ENCODE data around the gene MED12L.

Gene MED12L

GRCh38 chr3:151224268-151224866 lies 138.9 kb downstream of the MED12L start:
- Histone ChIP-seq H3K27ac (no peak overlapping the region), H4K20me1 (ENCODE audit: insufficient read depth) (no peaks in the 10 kb centered on the region), H3K4me2 (no peak overlapping the region), H3K4me3 (IDR thresholded peaks at IDR 0.05; ENCODE audit: insufficient read depth, low read depth, low read length) (no peak overlapping the region), H3K9ac (no peak overlapping the region), H3K27me3 (ENCODE audit: insufficient read depth, low read depth) (no peaks in the 10 kb centered on the region), H3K4me1 (ENCODE audit: low read depth, poor library complexity, severe bottlenecking) (peaks cover 15% of the 10 kb centered on the region), H2AFZ (ENCODE audit: low read depth) (no peak overlapping the region), H3K36me3 (ENCODE audit: insufficient read depth) (no peaks in the 10 kb centered on the region), H3K79me2 (ENCODE audit: insufficient read depth, low read depth) (no peaks in the 10 kb centered on the region)
- no peak for TF ChIP-seq CTCF (conservative IDR thresholded peaks at IDR 0.05; ENCODE audit: low read depth, low read length)

- no peak overlapping the region for H3K9ac ChIP-seq
- H3K79me2 ChIP-seq (ENCODE audit: insufficient read depth, low read depth), result no peaks in the 10 kb centered on the region
- TF ChIP-seq CTCF (conservative IDR thresholded peaks at IDR 0.05; ENCODE audit: low read depth, low read length), result no peak
- no peak overlapping the region for H3K4me2 ChIP-seq
- no peak overlapping the region for H3K4me3 ChIP-seq (IDR thresholded peaks at IDR 0.05; ENCODE audit: insufficient read depth, low read depth, low read length)
- H2AFZ ChIP-seq (ENCODE audit: low read depth), result no peak overlapping the region
- H3K27ac ChIP-seq, result no peak overlapping the region
- no peaks in the 10 kb centered on the region for H3K36me3 ChIP-seq (ENCODE audit: insufficient read depth)
- no peaks in the 10 kb centered on the region for H3K27me3 ChIP-seq (ENCODE audit: insufficient read depth, low read depth)
- peaks cover 15% of the 10 kb centered on the region for H3K4me1 ChIP-seq (ENCODE audit: low read depth, poor library complexity, severe bottlenecking)
- no peaks in the 10 kb centered on the region for H4K20me1 ChIP-seq (ENCODE audit: insufficient read depth)
Observed at GRCh38 chr3:151225040-151225975, 139.8 kb downstream of the MED12L start.

- H4K20me1 ChIP-seq (ENCODE audit: insufficient read depth), result no peaks in the 10 kb centered on the region
- no peaks in the 10 kb centered on the region for H3K36me3 ChIP-seq (ENCODE audit: insufficient read depth)
- H3K4me3 ChIP-seq (IDR thresholded peaks at IDR 0.05; ENCODE audit: insufficient read depth, low read depth, low read length), result no peak overlapping the region
- H2AFZ ChIP-seq (ENCODE audit: low read depth), result no peak overlapping the region
- H3K4me2 ChIP-seq, result no peak overlapping the region
- H3K4me1 ChIP-seq (ENCODE audit: low read depth, poor library complexity, severe bottlenecking), result peaks cover 15% of the 10 kb centered on the region
- H3K27me3 ChIP-seq (ENCODE audit: insufficient read depth, low read depth), result no peaks in the 10 kb centered on the region
- H3K9ac ChIP-seq, result no peak overlapping the region
- H3K79me2 ChIP-seq (ENCODE audit: insufficient read depth, low read depth), result no peaks in the 10 kb centered on the region
- no peak overlapping the region for H3K27ac ChIP-seq
- no peak for TF ChIP-seq CTCF (conservative IDR thresholded peaks at IDR 0.05; ENCODE audit: low read depth, low read length)
Observed at GRCh38 chr3:151226088-151226563, 140.7 kb downstream of the MED12L start.

- Histone ChIP-seq H3K79me2 (ENCODE audit: insufficient read depth, low read depth) (no peaks in the 10 kb centered on the region), H3K4me2 (no peak overlapping the region), H3K36me3 (ENCODE audit: insufficient read depth) (no peaks in the 10 kb centered on the region), H3K27me3 (ENCODE audit: insufficient read depth, low read depth) (no peaks in the 10 kb centered on the region), H3K9ac (no peak overlapping the region), H3K4me3 (IDR thresholded peaks at IDR 0.05; ENCODE audit: insufficient read depth, low read depth, low read length) (no peak overlapping the region), H3K4me1 (ENCODE audit: low read depth, poor library complexity, severe bottlenecking) (peaks cover 15% of the 10 kb centered on the region), H2AFZ (ENCODE audit: low read depth) (no peak overlapping the region), H4K20me1 (ENCODE audit: insufficient read depth) (no peaks in the 10 kb centered on the region), H3K27ac (no peak overlapping the region)
- no peak for TF ChIP-seq CTCF (conservative IDR thresholded peaks at IDR 0.05; ENCODE audit: low read depth, low read length)
Observed at GRCh38 chr3:151226825-151227224, 141.4 kb downstream of the MED12L start.
